Measurements from ENCODE around the gene UGP2. TPM values are rescaled to one million over a fixed set of nuclear protein-coding genes. Genes with fewer than 3 reads are reported as not detected.

UGP2 gene
- total and polyA plus RNA-seq, 10 of the 15 experiments (the other 5 are each of a cell fraction or from before 2014, with no cell fraction given), result 40.8 to 98.3 (median 76.1) TPM

DNA sequence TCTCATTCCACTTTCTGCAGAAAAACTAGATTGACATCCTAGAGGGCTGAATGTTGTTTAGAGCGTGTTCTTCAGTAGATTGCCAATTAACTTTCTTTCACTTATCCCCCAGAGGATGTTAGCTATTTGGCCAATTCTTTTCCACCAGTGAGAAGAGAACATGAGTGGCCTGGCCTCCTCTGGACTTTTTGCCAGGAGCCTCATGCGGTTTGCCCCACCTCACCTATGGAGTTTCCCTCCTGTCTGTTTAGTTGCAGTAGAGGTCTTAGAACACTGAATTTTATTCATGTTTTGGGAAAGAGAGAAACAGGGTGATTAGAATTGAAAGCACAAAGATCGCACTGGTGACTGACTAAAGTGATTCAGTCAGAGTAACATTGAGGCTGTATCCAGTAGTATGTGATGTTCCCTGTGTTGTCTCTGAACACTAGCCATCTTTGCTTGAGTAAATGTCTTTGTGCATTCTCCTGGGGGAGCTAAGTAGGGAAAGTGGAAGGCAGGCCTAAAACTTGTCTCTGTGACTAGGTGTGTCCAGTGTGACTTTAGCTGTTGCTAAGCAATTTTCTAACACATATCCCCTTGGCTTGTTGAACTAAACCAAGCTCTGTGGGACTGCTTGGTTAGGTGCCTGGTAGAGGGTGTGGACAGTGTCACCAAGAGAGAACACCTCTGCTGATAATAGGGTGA is 34.0 kb downstream of the UGP2 start (continued):
- TF ChIP-seq, protein P1, sequence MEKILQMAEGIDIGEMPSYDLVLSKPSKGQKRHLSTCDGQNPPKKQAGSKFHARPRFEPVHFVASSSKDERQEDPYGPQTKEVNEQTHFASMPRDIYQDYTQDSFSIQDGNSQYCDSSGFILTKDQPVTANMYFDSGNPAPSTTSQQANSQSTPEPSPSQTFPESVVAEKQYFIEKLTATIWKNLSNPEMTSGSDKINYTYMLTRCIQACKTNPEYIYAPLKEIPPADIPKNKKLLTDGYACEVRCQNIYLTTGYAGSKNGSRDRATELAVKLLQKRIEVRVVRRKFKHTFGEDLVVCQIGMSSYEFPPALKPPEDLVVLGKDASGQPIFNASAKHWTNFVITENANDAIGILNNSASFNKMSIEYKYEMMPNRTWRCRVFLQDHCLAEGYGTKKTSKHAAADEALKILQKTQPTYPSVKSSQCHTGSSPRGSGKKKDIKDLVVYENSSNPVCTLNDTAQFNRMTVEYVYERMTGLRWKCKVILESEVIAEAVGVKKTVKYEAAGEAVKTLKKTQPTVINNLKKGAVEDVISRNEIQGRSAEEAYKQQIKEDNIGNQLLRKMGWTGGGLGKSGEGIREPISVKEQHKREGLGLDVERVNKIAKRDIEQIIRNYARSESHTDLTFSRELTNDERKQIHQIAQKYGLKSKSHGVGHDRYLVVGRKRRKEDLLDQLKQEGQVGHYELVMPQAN (conservative IDR thresholded peaks at IDR 0.05), result no peak
- TF ChIP-seq KAT2A (conservative IDR thresholded peaks at IDR 0.05; ENCODE audit: control insufficient read depth, low read depth, low read length), result no peak

DNA sequence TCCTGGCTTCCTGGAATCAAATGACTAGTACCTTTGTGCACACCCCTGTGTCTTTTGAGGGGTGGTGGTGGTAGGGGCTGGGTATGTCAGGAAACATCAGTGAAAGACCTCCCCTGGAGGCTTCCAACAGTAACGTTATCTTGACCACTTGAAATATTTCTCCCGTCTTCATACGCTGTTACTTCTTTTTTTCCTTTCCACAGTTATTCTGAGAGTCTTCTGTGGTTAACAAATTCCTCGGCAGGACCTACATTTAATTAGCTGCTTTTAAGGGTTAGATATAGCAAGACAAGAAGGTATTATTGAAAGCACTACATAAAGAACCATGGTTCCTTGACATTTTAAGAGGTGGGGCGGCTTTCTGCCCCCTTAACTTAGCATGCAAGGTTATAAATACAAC is 34.6 kb downstream of the UGP2 start:
- CTCF ChIA-PET, result interaction anchor here (1.5 to 5.0 kb wide), 6 partner anchors 14 to 184 kb away, joined by 3 to 26 read pairs (median 6); no protein-coding TSS in a partner anchor

More for the DNA sequence above, 34.6 kb downstream of the UGP2 start:
- ChIA-PET POLR2A (interaction anchor here (0.6 to 1.1 kb wide), 3 partner anchors 13 to 136 kb away, joined by 3 read pairs; no protein-coding TSS in a partner anchor), RAD21 (ENCODE audit: unreplicated experiment) (no interaction called here), SMC1A (ENCODE audit: uncharacterized antibody, unreplicated experiment) (interaction anchor here (0.7 to 2.8 kb wide), 5 partner anchors 9 to 96 kb away, joined by 3 to 7 read pairs (median 3); no protein-coding TSS in a partner anchor)
- BruUV-seq (replicated peaks), result no TSS peak
- no peak overlapping the region for H2AFZ ChIP-seq (ENCODE audit: control insufficient read depth, low read depth, low read length)
- no peaks in the 10 kb centered on the region for H4K20me1 ChIP-seq (ENCODE audit: control insufficient read depth, insufficient read depth)
- ATAC-seq, result no peak
- H3K27ac ChIP-seq (ENCODE audit: control insufficient read depth, insufficient read depth), result no peak overlapping the region
- H3K4me2 ChIP-seq (ENCODE audit: control insufficient read depth, insufficient read depth), result no peak overlapping the region
- intact Hi-C loops (cut with micrococcal nuclease; ENCODE audit: unreplicated experiment), result no loop called here
- H3K9ac ChIP-seq (ENCODE audit: control insufficient read depth, insufficient read depth, low read length), result no peak overlapping the region
- DNase-seq (ENCODE audit: low read depth, low spot score), result no peak
- WGBS (ENCODE audit: insufficient coverage, insufficient replicate concordance, low lambda C conversion rate, missing lambda C conversion rate), result 95% methylated on average over 5 of the region's 5 CpGs
- no peak overlapping the region for H3K4me3 ChIP-seq
- H3K79me2 ChIP-seq (ENCODE audit: control insufficient read depth, insufficient read depth, low read length), result no peaks in the 10 kb centered on the region
- no peaks in the 10 kb centered on the region for H3K27me3 ChIP-seq (replicated peaks in 1 of 2; ENCODE audit: control insufficient read depth in 2 of 2, insufficient read depth in 2 of 2, low read length in 1 of 2)
- FAIRE-seq, result no peak
- in situ Hi-C loops (cut with MboI), result no loop called here
- H3K4me1 ChIP-seq (ENCODE audit: control insufficient read depth, insufficient read depth, low read length), result no peaks in the 10 kb centered on the region
- no peak for TF ChIP-seq POLR2AphosphoS5 (IDR thresholded peaks at IDR 0.05; ENCODE audit: low read length)
- TF ChIP-seq, protein P2, sequence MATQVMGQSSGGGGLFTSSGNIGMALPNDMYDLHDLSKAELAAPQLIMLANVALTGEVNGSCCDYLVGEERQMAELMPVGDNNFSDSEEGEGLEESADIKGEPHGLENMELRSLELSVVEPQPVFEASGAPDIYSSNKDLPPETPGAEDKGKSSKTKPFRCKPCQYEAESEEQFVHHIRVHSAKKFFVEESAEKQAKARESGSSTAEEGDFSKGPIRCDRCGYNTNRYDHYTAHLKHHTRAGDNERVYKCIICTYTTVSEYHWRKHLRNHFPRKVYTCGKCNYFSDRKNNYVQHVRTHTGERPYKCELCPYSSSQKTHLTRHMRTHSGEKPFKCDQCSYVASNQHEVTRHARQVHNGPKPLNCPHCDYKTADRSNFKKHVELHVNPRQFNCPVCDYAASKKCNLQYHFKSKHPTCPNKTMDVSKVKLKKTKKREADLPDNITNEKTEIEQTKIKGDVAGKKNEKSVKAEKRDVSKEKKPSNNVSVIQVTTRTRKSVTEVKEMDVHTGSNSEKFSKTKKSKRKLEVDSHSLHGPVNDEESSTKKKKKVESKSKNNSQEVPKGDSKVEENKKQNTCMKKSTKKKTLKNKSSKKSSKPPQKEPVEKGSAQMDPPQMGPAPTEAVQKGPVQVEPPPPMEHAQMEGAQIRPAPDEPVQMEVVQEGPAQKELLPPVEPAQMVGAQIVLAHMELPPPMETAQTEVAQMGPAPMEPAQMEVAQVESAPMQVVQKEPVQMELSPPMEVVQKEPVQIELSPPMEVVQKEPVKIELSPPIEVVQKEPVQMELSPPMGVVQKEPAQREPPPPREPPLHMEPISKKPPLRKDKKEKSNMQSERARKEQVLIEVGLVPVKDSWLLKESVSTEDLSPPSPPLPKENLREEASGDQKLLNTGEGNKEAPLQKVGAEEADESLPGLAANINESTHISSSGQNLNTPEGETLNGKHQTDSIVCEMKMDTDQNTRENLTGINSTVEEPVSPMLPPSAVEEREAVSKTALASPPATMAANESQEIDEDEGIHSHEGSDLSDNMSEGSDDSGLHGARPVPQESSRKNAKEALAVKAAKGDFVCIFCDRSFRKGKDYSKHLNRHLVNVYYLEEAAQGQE (IDR thresholded peaks at IDR 0.05; ENCODE audit: low read depth, low read length), result no peak
- no peak for TF ChIP-seq PAX5 (IDR thresholded peaks at IDR 0.05; ENCODE audit: borderline replicate concordance, low read depth, low read length)
- TF ChIP-seq KDM1A (IDR thresholded peaks at IDR 0.05; ENCODE audit: borderline replicate concordance), result no peak
- H3K9me3 ChIP-seq (replicated peaks; ENCODE audit: control insufficient read depth, insufficient read depth, low read length), result peaks cover 10% of the 10 kb centered on the region
- H3K36me3 ChIP-seq (ENCODE audit: control insufficient read depth in 2 of 2, insufficient read depth in 2 of 2, low read length in 1 of 2), result peaks cover 0 to 4% of the 10 kb centered on the region in 2 experiments; a peak in 2 of 4 replicates
